ENCODE measurements around the gene PODN.

The PODN gene

GRCh38 chr1:53061859-53062707 is at the start of gene PODN:
Gene PODN (plus strand): TSS chr1:53062213. CDS start chr1:53069856, 7,643 bp downstream.
- DNase-seq (ENCODE audit: low read depth in 3 of 3, low spot score in 1 of 3): no peak

GRCh38 chr1:53014791-53015507 is 47.1 kb upstream of the PODN start:
- DNase-seq (ENCODE audit: low read depth in 3 of 3, low spot score in 1 of 3): peak; percentile 29 to 64 (median 56)

- no peak for DNase-seq (ENCODE audit: low read depth in 3 of 3, low spot score in 1 of 3)
Measured at GRCh38 chr1:53015508-53015860, 46.5 kb upstream of the PODN start.

- DNase-seq (ENCODE audit: low read depth in 3 of 3, low spot score in 1 of 3): no peak
Measured at GRCh38 chr1:53016705-53017104, 45.3 kb upstream of the PODN start.

- no peak for DNase-seq (ENCODE audit: low read depth in 3 of 3, low spot score in 1 of 3)
Measured at GRCh38 chr1:53020588-53020987, 41.4 kb upstream of the PODN start.

- DNase-seq (ENCODE audit: low read depth in 3 of 3, low spot score in 1 of 3): no peak
Measured at GRCh38 chr1:53022179-53022578, 39.8 kb upstream of the PODN start.

GRCh38 chr1:53023546-53023945 is 38.5 kb upstream of the PODN start:
- no peak for DNase-seq (ENCODE audit: low read depth in 3 of 3, low spot score in 1 of 3)

- no peak for DNase-seq (ENCODE audit: low read depth in 3 of 3, low spot score in 1 of 3)
Measured at GRCh38 chr1:53024117-53024516, 37.9 kb upstream of the PODN start.

GRCh38 chr1:53025034-53025768 is 36.8 kb upstream of the PODN start:
- DNase-seq (ENCODE audit: low read depth in 3 of 3, low spot score in 1 of 3): no peak

GRCh38 chr1:53025769-53026112 is 36.3 kb upstream of the PODN start:
- no peak for DNase-seq (ENCODE audit: low read depth in 3 of 3, low spot score in 1 of 3)

GRCh38 chr1:53026254-53026653 is 35.8 kb upstream of the PODN start:
- DNase-seq (ENCODE audit: low read depth in 3 of 3, low spot score in 1 of 3): no peak

GRCh38 chr1:53031732-53032131 is 30.3 kb upstream of the PODN start:
- DNase-seq (ENCODE audit: low read depth in 3 of 3, low spot score in 1 of 3): no peak

GRCh38 chr1:53037159-53037558 is 24.9 kb upstream of the PODN start:
- DNase-seq (ENCODE audit: low read depth in 3 of 3, low spot score in 1 of 3): no peak

- no peak for DNase-seq (ENCODE audit: low read depth in 3 of 3, low spot score in 1 of 3)
Measured at GRCh38 chr1:53038566-53038965, 23.4 kb upstream of the PODN start.

- no peak for DNase-seq (ENCODE audit: low read depth in 3 of 3, low spot score in 1 of 3)
Measured at GRCh38 chr1:53043271-53043670, 18.7 kb upstream of the PODN start.

- DNase-seq (ENCODE audit: low read depth in 3 of 3, low spot score in 1 of 3): no peak
Measured at GRCh38 chr1:53044926-53045325, 17.1 kb upstream of the PODN start.

GRCh38 chr1:53046930-53047329 is 15.1 kb upstream of the PODN start:
- no peak for DNase-seq (ENCODE audit: low read depth in 3 of 3, low spot score in 1 of 3)

- no peak for DNase-seq (ENCODE audit: low read depth in 3 of 3, low spot score in 1 of 3)
Measured at GRCh38 chr1:53047737-53048736, 14.0 kb upstream of the PODN start.

- no peak for DNase-seq (ENCODE audit: low read depth in 3 of 3, low spot score in 1 of 3)
Measured at GRCh38 chr1:53048960-53049573, 12.9 kb upstream of the PODN start.

- DNase-seq (ENCODE audit: low read depth in 3 of 3, low spot score in 1 of 3): no peak
Measured at GRCh38 chr1:53049574-53049967, 12.4 kb upstream of the PODN start.

Measured in stimulated activated CD4-positive, alpha-beta T cell treated with anti-CD3 and anti-CD28 coated beads, TNF-alpha, amount 100 ng/mL, for 1 hour (primary cell).